IMR-90 (cell line): Measurements from ENCODE around the gene MLLT3. TPM values are rescaled to one million over a fixed set of nuclear protein-coding genes. Genes with fewer than 3 reads are reported as not detected.

Source experiments
- ATAC-seq: fragments of 200-7000 bp; cut with Tn5 transposase; 2 replicates; pipeline ENCODE4 v1.9.1; 2020; ENCODE audit warnings: low read depth, mild to moderate bottlenecking, moderate library complexity
- BruUV-seq: library from RNA; stranded (reverse); fragments of 400-500 nt; replicated peaks from 2 replicates; lab custom pipeline; 2021; lab: Mats Ljungman, UMichigan
- CTCF ChIA-PET: fragments of 300-600 bp; formaldehyde crosslinking; extraction: SDS; loops from one replicate; lab custom pipeline; 2021; ENCODE audit warnings: antibody characterized with exemption; lab: Yijun Ruan, JAX
- POLR2A ChIA-PET: fragments of 300-600 bp; sonication (Branson Sonifier 250); formaldehyde crosslinking; loops from one replicate; lab custom pipeline; 2022; ENCODE audit warnings: antibody characterized with exemption; ENCODE audit not compliant: unreplicated experiment; lab: Charles Lee
- DNase-seq: peaks from one replicate; pipeline ENCODE4 v3.0.0; 2013
- H2AFZ ChIP-seq: replicated peaks from 2 replicates; pipeline ENCODE3; 2013; ENCODE audit warnings: low read length, mild to moderate bottlenecking; ENCODE audit not compliant: poor library complexity
- H2AK5ac ChIP-seq: 2 replicates; pipeline ENCODE4 v1.6.1; 2013; ENCODE audit warnings: low read depth, low read length, inconsistent platforms
- H2AK9ac ChIP-seq: replicated peaks from 2 replicates; pipeline ENCODE3; 2013; ENCODE audit warnings: mild to moderate bottlenecking, low read depth, low read length, moderate library complexity; ENCODE audit not compliant: poor library complexity
- H2BK120ac ChIP-seq: 2 replicates; pipeline ENCODE4 v1.6.1; 2013; ENCODE audit warnings: low read depth, low read length, inconsistent platforms
- H2BK15ac ChIP-seq: 3 replicates; pipeline ENCODE4 v1.6.1; 2013; ENCODE audit warnings: low read depth, low read length, inconsistent platforms
- H2BK20ac ChIP-seq: 2 replicates; pipeline ENCODE4 v1.6.1; 2013; ENCODE audit warnings: low read depth, mild to moderate bottlenecking, inconsistent platforms, low read length, moderate library complexity
- H2BK5ac ChIP-seq: 2 replicates; pipeline ENCODE4 v1.6.1; 2013; ENCODE audit warnings: mild to moderate bottlenecking, low read depth, low read length, inconsistent platforms; ENCODE audit not compliant: poor library complexity, severe bottlenecking
- H3K14ac ChIP-seq: replicated peaks from 2 replicates; pipeline ENCODE4 v1.6.1; 2013; ENCODE audit warnings: low read depth, low read length, inconsistent platforms
- H3K18ac ChIP-seq: 2 replicates; pipeline ENCODE4 v1.6.1; 2013; ENCODE audit warnings: low read depth, low read length, control low read depth
- H3K23ac ChIP-seq: 2 replicates; pipeline ENCODE4 v1.6.1; 2013; ENCODE audit warnings: low read depth, low read length, inconsistent platforms
- H3K27ac ChIP-seq: 2 replicates; pipeline ENCODE4 v1.5.1; 2013; ENCODE audit warnings: mild to moderate bottlenecking, control low read depth, low read length; ENCODE audit not compliant: insufficient read depth
- H3K27me3 ChIP-seq: 2 replicates; pipeline ENCODE4 v1.6.1; 2013; ENCODE audit warnings: low read length; ENCODE audit not compliant: control insufficient read depth, insufficient read depth
- H3K36me3 ChIP-seq: 2 replicates; pipeline ENCODE4 v1.6.1; 2013; ENCODE audit warnings: low read length, mixed read lengths; ENCODE audit not compliant: control insufficient read depth, insufficient read depth
- H3K4ac ChIP-seq: 2 replicates; pipeline ENCODE4 v1.6.1; 2013; ENCODE audit warnings: low read depth, low read length, inconsistent platforms
- H3K4me1 ChIP-seq: 2 replicates; pipeline ENCODE4 v1.6.1; 2013; ENCODE audit warnings: low read length, mixed read lengths; ENCODE audit not compliant: control insufficient read depth, insufficient read depth
- H3K4me2 ChIP-seq: 2 replicates; pipeline ENCODE4 v1.6.1; 2013; ENCODE audit warnings: low read depth, mild to moderate bottlenecking, control low read depth, low read length, moderate library complexity
- H3K4me3 ChIP-seq: 2 replicates; pipeline ENCODE4 v1.5.1; 2013; ENCODE audit warnings: low read depth, mild to moderate bottlenecking, control low read depth, low read length, moderate library complexity; ENCODE audit not compliant: insufficient read depth
- H3K56ac ChIP-seq: 2 replicates; pipeline ENCODE4 v1.6.1; 2013; ENCODE audit warnings: low read length, inconsistent platforms; ENCODE audit not compliant: insufficient read depth; ENCODE audit errors: extremely low read depth
- H3K79me1 ChIP-seq, 2 experiments: 2 replicates each; pipeline ENCODE4 v1.6.1; 2013; ENCODE audit warnings: low read length in 2 of 2, inconsistent platforms in 1 of 2, low read depth in 1 of 2
- H3K9ac ChIP-seq: 2 replicates; pipeline ENCODE4 v1.6.1; 2013; ENCODE audit warnings: low read depth, low read length, control low read depth
- H3K9me1 ChIP-seq: 2 replicates; pipeline ENCODE4 v1.6.1; 2013; ENCODE audit warnings: low read length, inconsistent platforms; ENCODE audit not compliant: insufficient read depth
- H3K9me3 ChIP-seq: 2 replicates; pipeline ENCODE4 v1.6.1; 2013; ENCODE audit warnings: low read length; ENCODE audit not compliant: control insufficient read depth, insufficient read depth
- H4K20me1 ChIP-seq: 2 replicates; pipeline ENCODE4 v1.6.1; 2013; ENCODE audit warnings: low read length, inconsistent platforms; ENCODE audit not compliant: insufficient read depth
- H4K5ac ChIP-seq: 2 replicates; pipeline ENCODE4 v1.6.1; 2013; ENCODE audit warnings: mild to moderate bottlenecking, low read depth, low read length, control low read depth
- H4K8ac ChIP-seq, 2 experiments: 2 replicates each; pipeline ENCODE4 v1.6.1; 2013; ENCODE audit warnings: low read depth in 2 of 2, low read length in 2 of 2, control low read depth in 1 of 2, inconsistent platforms in 1 of 2
- H4K91ac ChIP-seq: 2 replicates; pipeline ENCODE4 v1.6.1; 2013; ENCODE audit warnings: low read depth, low read length, inconsistent platforms; ENCODE audit not compliant: insufficient read depth
- BHLHE40 ChIP-seq: fragments of 150-350 bp; IDR thresholded peaks from 2 replicates; pipeline ENCODE4 v1.6.1; 2016; ENCODE audit warnings: mild to moderate bottlenecking, low read depth, low read length
- CEBPB ChIP-seq: IDR thresholded peaks from 2 replicates; pipeline ENCODE4 v1.6.1; 2012; ENCODE audit warnings: low read depth, low read length, improper control_type of control experiment
- CHD1 ChIP-seq: IDR thresholded peaks from 2 replicates; pipeline ENCODE4 v1.6.1; 2012; ENCODE audit warnings: low read depth, low read length, improper control_type of control experiment
- CTCF ChIP-seq: conservative IDR thresholded peaks from 2 replicates; pipeline ENCODE4 v1.5.1; 2012; ENCODE audit warnings: mild to moderate bottlenecking, low read depth, low read length, improper control_type of control experiment
- ELK1 ChIP-seq: fragments of 150-350 bp; IDR thresholded peaks from 2 replicates; pipeline ENCODE4 v1.6.1; 2016; ENCODE audit warnings: low read depth, mild to moderate bottlenecking, low read length, moderate library complexity, borderline replicate concordance
- FOS ChIP-seq: fragments of 150-350 bp; IDR thresholded peaks from 2 replicates; pipeline ENCODE4 v1.6.1; 2016; ENCODE audit warnings: low read depth, low read length
- MAFK ChIP-seq: IDR thresholded peaks from 2 replicates; pipeline ENCODE4 v1.6.1; 2012; ENCODE audit warnings: low read depth, low read length, improper control_type of control experiment
- MAZ ChIP-seq: IDR thresholded peaks from 2 replicates; pipeline ENCODE4 v1.6.1; 2012; ENCODE audit warnings: low read depth, mild to moderate bottlenecking, low read length, improper control_type of control experiment, moderate library complexity, borderline replicate concordance
- MXI1 ChIP-seq: IDR thresholded peaks from 2 replicates; pipeline ENCODE4 v1.6.1; 2012; ENCODE audit warnings: low read depth, mild to moderate bottlenecking, low read length, moderate library complexity, borderline replicate concordance
- NFE2L2 ChIP-seq: fragments of 150-350 bp; IDR thresholded peaks from 2 replicates; pipeline ENCODE4 v1.6.1; 2016; ENCODE audit warnings: low read depth, mild to moderate bottlenecking, low read length
- POLR2A ChIP-seq: IDR thresholded peaks from 2 replicates; pipeline ENCODE4 v1.6.1; 2012; ENCODE audit warnings: mild to moderate bottlenecking, low read depth, low read length
- RAD21 ChIP-seq: IDR thresholded peaks from 2 replicates; pipeline ENCODE4 v1.6.1; 2012; ENCODE audit warnings: low read length, improper control_type of control experiment
- RCOR1 ChIP-seq: IDR thresholded peaks from 2 replicates; pipeline ENCODE4 v1.6.1; 2012; ENCODE audit warnings: mild to moderate bottlenecking, low read length, improper control_type of control experiment; ENCODE audit not compliant: insufficient replicate concordance
- RFX5 ChIP-seq: IDR thresholded peaks from 2 replicates; pipeline ENCODE4 v1.8.0; 2012; ENCODE audit warnings: low read depth, mild to moderate bottlenecking, low read length, moderate library complexity
- SMC3 ChIP-seq: fragments of 150-350 bp; IDR thresholded peaks from 2 replicates; pipeline ENCODE4 v1.6.1; 2016; ENCODE audit warnings: low read depth, mild to moderate bottlenecking, antibody characterized with exemption, low read length, moderate library complexity
- USF2 ChIP-seq: fragments of 150-350 bp; IDR thresholded peaks from 2 replicates; pipeline ENCODE4 v1.6.1; 2017; ENCODE audit warnings: mild to moderate bottlenecking, antibody characterized with exemption, low read length, low read depth
- WGBS, 2 experiments: methylation state at CpG; one replicate each; pipeline versions ENCODE4 v1.1.5 to v1.1.7; 2013; ENCODE audit warnings: missing lambda C conversion rate in 2 of 2; ENCODE audit not compliant: insufficient read length in 1 of 2; ENCODE audit errors: extremely low coverage in 2 of 2; 5-methylcytosine and 5-hydroxymethylcytosine counted together
- dilution Hi-C: fragments of 300-500 bp; cut with HindIII; formaldehyde crosslinking; loops from one replicate; pipeline ENCODE4 v1.14.3; 2018; ENCODE audit warnings: low sequenced_read_pairs; ENCODE audit not compliant: unreplicated experiment
- in situ Hi-C: fragments of 300-500 bp; cut with MboI; formaldehyde crosslinking; loops from 3 replicates; pipeline ENCODE4 v1.14.3; 2019; ENCODE audit warnings: low sequenced_read_pairs, inconsistent platforms, mixed read lengths
- intact Hi-C: fragments of 100-400 bp; cut with micrococcal nuclease; formaldehyde crosslinking; loops from 2 replicates; pipeline ENCODE4 v1.10.0; 2022
- polyA plus RNA-seq, 3 experiments: library from polyadenylated mRNA; depleted of rRNA; stranded (reverse); fragments of >200 nt; gene quantifications; 2 replicates each; pipeline ENCODE4 v1.2.3, GENCODE V29; 2012; ENCODE audit warnings: low replicate concordance in 1 of 3
- total RNA-seq: library from RNA; depleted of rRNA; stranded (reverse); fragments of >200 nt; gene quantifications from 2 replicates; pipeline ENCODE4 v1.2.3, GENCODE V29; 2012

Gene MLLT3
- total and polyA plus RNA-seq, 2 of the 4 experiments (the other 2 are of a cell fraction): 10.4 to 21.1 TPM

- DNase-seq (no peak), ATAC-seq (no peak)
- Histone ChIP-seq H3K9me3 (no peaks in the 10 kb centered on the region), H3K18ac (no peak overlapping the region), H4K20me1 (no peaks in the 10 kb centered on the region), H4K8ac (no peak overlapping the region), H3K27me3 (no peaks in the 10 kb centered on the region), H3K4me3 (no peak overlapping the region), H2BK5ac (no peak overlapping the region), H3K9me1 (no peaks in the 10 kb centered on the region), H3K4me1 (no peaks in the 10 kb centered on the region), H3K36me3 (no peaks in the 10 kb centered on the region), H4K91ac (no peak overlapping the region), H3K56ac (no peak overlapping the region), H2BK20ac (no peak overlapping the region), H3K9ac (no peak overlapping the region), H3K4me2 (no peak overlapping the region), H3K14ac (no peak overlapping the region), H3K4ac (no peak overlapping the region), H3K23ac (no peak overlapping the region), H3K27ac (no peak overlapping the region), H4K5ac (no peak overlapping the region), H2BK15ac (no peak overlapping the region), H2AK5ac (no peak overlapping the region), H2BK120ac (no peak overlapping the region), H3K79me1 (peaks cover 2 to 15% of the 10 kb centered on the region in 2 experiments), H2AK9ac (no peak overlapping the region), H2AFZ (no peak overlapping the region)
- no peak for TF ChIP-seq POLR2A
- no peak for TF ChIP-seq RAD21
- TF ChIP-seq RFX5: no peak
- no peak for TF ChIP-seq NFE2L2
- no peak for TF ChIP-seq CEBPB
- TF ChIP-seq FOS: no peak
- no peak for TF ChIP-seq MAZ
- TF ChIP-seq MXI1: no peak
- no peak for TF ChIP-seq CTCF
- no peak for TF ChIP-seq RCOR1
- TF ChIP-seq CHD1: no peak
- TF ChIP-seq USF2: no peak
- no peak for TF ChIP-seq SMC3
- no peak for TF ChIP-seq MAFK
- TF ChIP-seq ELK1: no peak
- TF ChIP-seq BHLHE40: no peak
- intact Hi-C loops: no loop called here
- ChIA-PET CTCF (no interaction called here), POLR2A (no interaction called here)
- no TSS peak for BruUV-seq
- in situ Hi-C loops: no loop called here
- dilution Hi-C loops: no loop called here
- 69% methylated on average over 3 of the region's 7 CpGs; no CpG with 5 or more reads in 1 of the 2 experiments for WGBS, 2 experiments
These were observed 37.2 kb downstream of the MLLT3 start for GRCh38 chr9:20584968-20585643.
